ENCODE results near the gene CCSER1.

The CCSER1 gene

DNA sequence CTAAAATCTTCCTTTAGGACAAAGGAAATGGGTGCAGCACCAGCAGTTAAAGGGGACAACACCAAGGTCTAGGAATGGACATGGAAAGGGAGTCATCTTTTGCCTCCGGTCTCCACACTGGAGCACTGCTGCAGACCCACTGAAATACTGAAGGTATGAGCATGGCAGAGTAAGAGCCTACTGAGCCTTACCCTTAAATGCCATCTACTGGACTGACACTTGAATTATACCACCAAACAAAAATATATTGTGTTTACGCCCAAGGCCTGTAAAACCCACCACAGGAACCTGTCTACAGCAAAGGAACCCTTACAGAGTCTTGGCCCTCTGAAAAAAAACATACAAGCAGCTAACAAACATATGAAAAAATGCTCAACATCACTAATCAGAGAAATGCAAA lies 443.4 kb downstream of the CCSER1 start:
- H2AFZ ChIP-seq (ENCODE audit: low read depth, low read length, severe bottlenecking), result no peak overlapping the region
- TF ChIP-seq EZH2phosphoT487 (conservative IDR thresholded peaks at IDR 0.05; ENCODE audit: low read length), result no peak
- TF ChIP-seq CTCF (IDR thresholded peaks at IDR 0.05; ENCODE audit: insufficient read depth, low read length, poor library complexity, severe bottlenecking), result no peak

DNA sequence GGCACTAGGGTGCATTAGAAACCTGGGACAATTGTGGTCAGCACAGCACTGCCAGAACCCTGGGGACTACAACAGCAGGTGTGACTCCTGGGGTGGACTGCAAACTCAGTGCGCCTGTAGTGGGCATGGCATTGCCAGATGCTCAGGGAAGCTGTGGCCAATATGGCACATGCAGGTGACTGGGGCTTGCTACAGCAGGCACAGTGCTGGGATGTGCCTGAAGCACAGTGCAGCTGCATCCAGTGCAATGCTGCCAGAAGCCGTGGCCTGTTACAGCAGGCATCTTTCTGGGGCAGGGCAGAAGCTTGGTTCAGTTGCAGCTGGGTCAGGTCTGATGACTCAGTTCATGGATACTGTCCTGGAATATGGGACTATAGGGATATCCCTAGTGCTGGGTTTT lies 445.8 kb downstream of the CCSER1 start:
- Histone ChIP-seq H4K20me1 (ENCODE audit: low read depth, low read length) (no peaks in the 10 kb centered on the region), H3K9me2 (replicated peaks; ENCODE audit: insufficient read depth, low read length) (no peaks in the 10 kb centered on the region), H2AFZ (ENCODE audit: low read depth, low read length, severe bottlenecking) (no peak overlapping the region), H3K27ac (ENCODE audit: low read depth, low read length) (no peak overlapping the region), H3K9me3 (ENCODE audit: insufficient read depth, low read length) (no peaks in the 10 kb centered on the region), H3K4me3 (ENCODE audit: insufficient read depth, low read length, poor library complexity, severe bottlenecking) (no peak overlapping the region), H3F3A (ENCODE audit: insufficient read depth) (no peaks in the 10 kb centered on the region), H3K36me3 (ENCODE audit: low read length) (no peaks in the 10 kb centered on the region), H3K9ac (ENCODE audit: low read length) (no peak overlapping the region), H3K27me3 (ENCODE audit: low read length) (no peaks in the 10 kb centered on the region), H3K4me2 (ENCODE audit: low read depth, low read length, poor library complexity, severe bottlenecking) (no peak overlapping the region), H3K79me2 (ENCODE audit: insufficient read depth, low read length) (no peaks in the 10 kb centered on the region)
- TF ChIP-seq EZH2phosphoT487 (conservative IDR thresholded peaks at IDR 0.05; ENCODE audit: low read length) (no peak), CTCF (IDR thresholded peaks at IDR 0.05; ENCODE audit: insufficient read depth, low read length, poor library complexity, severe bottlenecking) (no peak)

More for the DNA sequence above, 443.4 kb downstream of the CCSER1 start:
- no peaks in the 10 kb centered on the region for H4K20me1 ChIP-seq (ENCODE audit: low read depth, low read length)
- H3K79me2 ChIP-seq (ENCODE audit: insufficient read depth, low read length), result no peaks in the 10 kb centered on the region
- H3F3A ChIP-seq (ENCODE audit: insufficient read depth), result no peaks in the 10 kb centered on the region
- H3K9me2 ChIP-seq (replicated peaks; ENCODE audit: insufficient read depth, low read length), result no peaks in the 10 kb centered on the region
- H3K9me3 ChIP-seq (ENCODE audit: insufficient read depth, low read length), result no peaks in the 10 kb centered on the region
- H3K9ac ChIP-seq (ENCODE audit: low read length), result no peak overlapping the region
- H3K27ac ChIP-seq (ENCODE audit: low read depth, low read length), result no peak overlapping the region
- H3K36me3 ChIP-seq (ENCODE audit: low read length), result no peaks in the 10 kb centered on the region
- no peaks in the 10 kb centered on the region for H3K27me3 ChIP-seq (ENCODE audit: low read length)
- H3K4me3 ChIP-seq (ENCODE audit: insufficient read depth, low read length, poor library complexity, severe bottlenecking), result no peak overlapping the region
- no peak overlapping the region for H3K4me2 ChIP-seq (ENCODE audit: low read depth, low read length, poor library complexity, severe bottlenecking)

GRCh38 chr4:90575371-90575770 lies 448.2 kb downstream of the CCSER1 start:
- H3K4me3 ChIP-seq (ENCODE audit: insufficient read depth, low read length, poor library complexity, severe bottlenecking), result no peak overlapping the region
- H3K9me3 ChIP-seq (ENCODE audit: insufficient read depth, low read length), result no peaks in the 10 kb centered on the region
- TF ChIP-seq EZH2phosphoT487 (conservative IDR thresholded peaks at IDR 0.05; ENCODE audit: low read length), result no peak
- no peak for TF ChIP-seq CTCF (IDR thresholded peaks at IDR 0.05; ENCODE audit: insufficient read depth, low read length, poor library complexity, severe bottlenecking)
- no peaks in the 10 kb centered on the region for H3K36me3 ChIP-seq (ENCODE audit: low read length)
- H3K9ac ChIP-seq (ENCODE audit: low read length), result no peak overlapping the region
- H2AFZ ChIP-seq (ENCODE audit: low read depth, low read length, severe bottlenecking), result no peak overlapping the region
- H3K79me2 ChIP-seq (ENCODE audit: insufficient read depth, low read length), result no peaks in the 10 kb centered on the region
- H3K27me3 ChIP-seq (ENCODE audit: low read length), result no peaks in the 10 kb centered on the region
- no peaks in the 10 kb centered on the region for H3F3A ChIP-seq (ENCODE audit: insufficient read depth)
- no peaks in the 10 kb centered on the region for H4K20me1 ChIP-seq (ENCODE audit: low read depth, low read length)
- H3K4me2 ChIP-seq (ENCODE audit: low read depth, low read length, poor library complexity, severe bottlenecking), result no peak overlapping the region
- H3K9me2 ChIP-seq (replicated peaks; ENCODE audit: insufficient read depth, low read length), result no peaks in the 10 kb centered on the region
- no peak overlapping the region for H3K27ac ChIP-seq (ENCODE audit: low read depth, low read length)

All from SU-DHL-6 (cell line).